ENCODE measurements around the gene MOSMO. TPM values are rescaled to one million over a fixed set of nuclear protein-coding genes. Genes with fewer than 3 reads are reported as not detected.

The MOSMO gene
- total and polyA plus RNA-seq, 11 donors, result 8.7 to 15.0 (median 11.7) TPM

DNA sequence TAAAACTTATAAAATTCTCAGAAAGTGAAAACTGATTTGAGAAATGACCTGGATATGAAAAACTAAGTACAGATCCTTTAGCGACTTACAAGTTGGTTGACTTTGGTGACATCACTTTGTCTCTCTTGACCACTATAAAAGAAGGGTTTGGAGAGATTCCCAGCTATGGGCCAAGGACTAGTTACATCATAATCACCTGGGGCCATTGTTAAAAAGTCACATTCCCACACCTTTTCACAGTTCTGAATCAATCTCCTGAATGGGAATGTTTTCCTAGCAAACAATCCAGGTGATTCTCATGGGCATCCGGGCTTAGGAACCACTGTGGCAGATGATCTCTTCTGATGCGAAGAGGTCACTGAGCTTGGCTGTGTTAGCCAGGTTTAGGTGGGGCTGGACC is 83.8 kb downstream of the MOSMO start:
- peaks cover 0 to 7% (median 0%) of the 10 kb centered on the region in 9 donors for H3K36me3 ChIP-seq
- TF ChIP-seq, protein P1, sequence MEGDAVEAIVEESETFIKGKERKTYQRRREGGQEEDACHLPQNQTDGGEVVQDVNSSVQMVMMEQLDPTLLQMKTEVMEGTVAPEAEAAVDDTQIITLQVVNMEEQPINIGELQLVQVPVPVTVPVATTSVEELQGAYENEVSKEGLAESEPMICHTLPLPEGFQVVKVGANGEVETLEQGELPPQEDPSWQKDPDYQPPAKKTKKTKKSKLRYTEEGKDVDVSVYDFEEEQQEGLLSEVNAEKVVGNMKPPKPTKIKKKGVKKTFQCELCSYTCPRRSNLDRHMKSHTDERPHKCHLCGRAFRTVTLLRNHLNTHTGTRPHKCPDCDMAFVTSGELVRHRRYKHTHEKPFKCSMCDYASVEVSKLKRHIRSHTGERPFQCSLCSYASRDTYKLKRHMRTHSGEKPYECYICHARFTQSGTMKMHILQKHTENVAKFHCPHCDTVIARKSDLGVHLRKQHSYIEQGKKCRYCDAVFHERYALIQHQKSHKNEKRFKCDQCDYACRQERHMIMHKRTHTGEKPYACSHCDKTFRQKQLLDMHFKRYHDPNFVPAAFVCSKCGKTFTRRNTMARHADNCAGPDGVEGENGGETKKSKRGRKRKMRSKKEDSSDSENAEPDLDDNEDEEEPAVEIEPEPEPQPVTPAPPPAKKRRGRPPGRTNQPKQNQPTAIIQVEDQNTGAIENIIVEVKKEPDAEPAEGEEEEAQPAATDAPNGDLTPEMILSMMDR (IDR thresholded peaks at IDR 0.05), result no peak
- no peak for TF ChIP-seq POLR2A (IDR thresholded peaks at IDR 0.05)
- intact Hi-C loops (cut with DNase I), result loop anchor here in 3 of 10 donors (10.0 kb wide), 3 partner anchors 83 to 203 kb away; partner anchors contain the start of gene POLR3E (in 2 of the 3)

DNA sequence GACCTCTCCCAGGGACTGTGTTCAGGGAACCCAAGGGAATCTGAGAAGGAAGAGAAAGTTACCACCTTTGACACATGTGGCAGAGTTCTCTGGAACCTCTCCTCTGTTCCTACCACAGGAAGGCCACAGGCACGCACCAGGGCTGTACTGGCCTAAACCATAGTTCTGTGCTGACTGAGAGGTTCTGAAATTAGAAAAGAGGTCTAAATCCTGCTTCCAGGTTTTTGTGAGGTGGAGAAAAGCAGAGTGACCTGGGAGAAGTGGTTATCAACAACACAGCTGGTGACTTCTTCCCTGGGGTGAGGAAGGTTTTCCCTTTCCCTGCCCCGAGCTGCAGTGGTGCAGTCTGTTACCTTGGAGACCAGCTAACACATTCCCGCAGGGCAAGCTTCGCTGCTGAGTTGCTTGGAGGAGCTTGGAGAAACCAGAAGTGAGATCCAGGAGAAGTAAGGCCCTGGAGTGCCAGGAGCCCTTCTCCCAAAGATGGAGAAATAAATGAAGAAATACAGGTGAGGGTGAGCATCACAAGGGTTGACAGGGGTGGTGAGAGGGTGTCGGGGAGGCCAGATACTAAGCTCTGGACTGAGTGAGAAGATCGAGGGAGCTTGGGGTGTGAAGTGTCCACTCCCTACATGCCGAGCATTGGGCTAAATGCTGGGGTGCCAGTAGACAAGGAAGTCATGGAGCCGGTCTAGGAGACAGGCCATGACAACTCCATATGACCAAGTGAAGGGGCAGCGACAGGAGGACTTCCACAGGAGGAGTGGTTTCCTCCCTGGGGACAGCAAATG is 84.4 kb downstream of the MOSMO start, which contains the start of gene VWA3A:
VWA3A (plus strand) TSS at position 399 of the 791 bp plus-strand sequence; CDS start at position 496, 97 bp downstream.
- 40 to 47% (median 45%) methylated on average over 9 of the region's 9 CpGs for WGBS, 4 donors
- no peak within 1 kb of the TSS for H3K4me3 ChIP-seq

More for the DNA sequence above, 83.8 kb downstream of the MOSMO start:
- H3K27me3 ChIP-seq, result no peaks in the 10 kb centered on the region
- no peak for DNase-seq
- peak overlapping the region in 1 of 12 donors; percentile 52 for H3K27ac ChIP-seq
- no peak overlapping the region for H3K4me3 ChIP-seq
- WGBS, 4 donors, result 91 to 100% (median 93%) methylated on average over 3 of the region's 3 CpGs
- H3K9me3 ChIP-seq, result no peaks in the 10 kb centered on the region
- H3K4me1 ChIP-seq, result peaks cover 0 to 29% (median 2%) of the 10 kb centered on the region in 12 donors
- ATAC-seq, result no peak

DNA sequence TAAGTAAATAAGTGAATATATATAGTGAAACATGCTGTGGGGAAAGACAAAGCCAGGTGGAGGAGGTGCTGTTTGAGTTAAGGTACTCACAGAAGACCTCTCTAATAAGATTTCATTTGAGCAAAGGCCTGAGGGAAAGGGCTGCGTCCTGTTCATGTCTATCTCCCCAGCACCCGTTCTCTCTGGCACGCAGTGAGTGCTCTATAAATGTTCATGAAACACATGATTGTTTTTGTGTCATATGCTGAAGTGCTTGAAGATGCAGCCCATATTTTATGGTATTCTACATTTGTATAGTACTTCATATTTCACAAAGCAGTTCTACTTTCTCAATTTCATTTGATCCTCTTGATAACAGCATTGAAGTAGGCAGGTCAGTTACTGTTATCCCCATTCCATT is 85.4 kb downstream of the MOSMO start:
- Histone ChIP-seq H3K9me3 (no peaks in the 10 kb centered on the region), H3K4me1 (peaks cover 0 to 25% (median 2%) of the 10 kb centered on the region in 12 donors), H3K36me3 (no peaks in the 10 kb centered on the region), H3K4me3 (no peak overlapping the region), H3K27me3 (peaks cover 0 to 1% (median 0%) of the 10 kb centered on the region in 9 donors), H3K27ac (no peak overlapping the region)
- no peak for TF ChIP-seq POLR2A (IDR thresholded peaks at IDR 0.05)
- TF ChIP-seq, protein P1 (IDR thresholded peaks at IDR 0.05), result no peak
- intact Hi-C loops (cut with DNase I), result loop anchor here in 3 of 10 donors (10.0 kb wide), 3 partner anchors 81 to 201 kb away; partner anchors contain the start of gene POLR3E (in 2 of the 3)
- WGBS, 4 donors, result 52 to 71% (median 62%) methylated on average over 3 of the region's 3 CpGs
- no peak for DNase-seq
- peak in 1 of 4 donors; percentile 48 for ATAC-seq

More for the DNA sequence above, 84.4 kb downstream of the MOSMO start, which contains the start of gene VWA3A:
- Histone ChIP-seq H3K9me3 (no peaks in the 10 kb centered on the region), H3K4me1 (peaks cover 0 to 29% (median 2%) of the 10 kb centered on the region in 12 donors), H3K27me3 (no peaks in the 10 kb centered on the region), H3K36me3 (peaks cover 0 to under 1% (median 0%) of the 10 kb centered on the region in 9 donors), H3K27ac (peak within 1 kb of the TSS in 2 of 12 donors; percentile 52)
- TF ChIP-seq POLR2A (IDR thresholded peaks at IDR 0.05), result no peak
- TF ChIP-seq, protein P1 (IDR thresholded peaks at IDR 0.05), result no peak
- DNase-seq, result no peak
- peak; percentile 55 to 77 (median 72) for ATAC-seq
- intact Hi-C loops (cut with DNase I), result loop anchor here in 3 of 10 donors (10.0 kb wide), 3 partner anchors 82 to 202 kb away; partner anchors contain the start of gene POLR3E (in 2 of the 3)

DNA sequence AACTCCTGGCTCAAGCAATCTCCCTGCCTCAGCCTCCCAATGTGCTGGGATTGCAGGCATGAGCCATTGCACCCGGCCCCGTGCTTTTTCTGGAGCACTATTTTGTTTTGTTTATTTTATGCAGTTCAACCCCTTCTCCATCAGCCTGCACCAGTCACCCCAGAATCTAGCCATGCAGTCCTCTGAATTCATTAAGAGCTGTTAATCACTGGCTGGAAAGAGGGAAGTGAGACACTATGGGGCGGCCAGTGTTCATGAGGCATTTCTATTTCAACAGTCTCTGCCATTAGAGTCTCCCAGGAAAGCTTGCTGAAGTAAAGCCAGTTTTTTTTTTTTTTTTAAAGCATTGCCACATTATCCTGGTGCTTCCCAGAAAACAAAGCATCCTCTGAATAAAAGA is 86.1 kb downstream of the MOSMO start:
- H3K4me3 ChIP-seq, result no peak overlapping the region
- DNase-seq (no peak), ATAC-seq (no peak)
- no peaks in the 10 kb centered on the region for H3K9me3 ChIP-seq
- no peaks in the 10 kb centered on the region for H3K36me3 ChIP-seq
- no peak for TF ChIP-seq POLR2A (IDR thresholded peaks at IDR 0.05)
- intact Hi-C loops (cut with DNase I), result loop anchor here in 3 of 10 donors (10.0 kb wide), 3 partner anchors 81 to 201 kb away; partner anchors contain the start of gene POLR3E (in 2 of the 3)
- H3K27ac ChIP-seq, result no peak overlapping the region
- 64 to 88% (median 82%) methylated on average over 3 of the region's 3 CpGs for WGBS, 4 donors
- peaks cover 0 to 3% (median 0%) of the 10 kb centered on the region in 9 donors for H3K27me3 ChIP-seq
- peaks cover 0 to 23% (median 2%) of the 10 kb centered on the region in 12 donors for H3K4me1 ChIP-seq

Measured in heart left ventricle (tissue), 16 donors.